Natural killer cell treated with Interleukin-12 subunit alpha and Interleukin-12 subunit beta and Interleukin-15 and Interleukin-18, amount 100 ng/mL, for 72 hours (primary cell): ENCODE results near the gene TSPAN15. TPM values are rescaled to one million over a fixed set of nuclear protein-coding genes. Genes with fewer than 3 reads are reported as not detected.
A peak's percentile ranks its signal among the peaks of the same experiment; 100 is the strongest.

Experiments
- ATAC-seq, 2 donors: fragments of 150-1000 bp; cut with Tn5 transposase in 1 of 2; sonication (Bioruptor Pico), chemical (Tn5 transposase) in 1 of 2; 2 replicates each; pipeline ENCODE4 v1.10.0; 2021
- DNase-seq: peaks from one replicate; pipeline ENCODE4 v3.0.0; 2022; ENCODE audit warnings: low spot score
- H3K27ac Mint-ChIP-seq, 2 donors: 1 replicate in 1 of 2; 2 replicates in 1 of 2; pipeline ENCODE4 v1.8.0; 2022; ENCODE audit warnings: mixed read lengths in 2 of 2, mild to moderate bottlenecking in 1 of 2, moderate library complexity in 1 of 2
- H3K27me3 Mint-ChIP-seq, 2 donors: 1 replicate in 1 of 2; 2 replicates in 1 of 2; pipeline ENCODE4 v1.8.0; 2022; ENCODE audit warnings: mixed read lengths in 2 of 2
- H3K36me3 Mint-ChIP-seq: one replicate; pipeline ENCODE4 v1.8.0; 2022; ENCODE audit warnings: mixed read lengths
- H3K4me1 Mint-ChIP-seq, 2 donors: 1 replicate in 1 of 2; 2 replicates in 1 of 2; pipeline ENCODE4 v1.8.0; 2022; ENCODE audit warnings: low read depth in 2 of 2, mixed read lengths in 2 of 2, mild to moderate bottlenecking in 1 of 2
- H3K4me3 Mint-ChIP-seq: one replicate; pipeline ENCODE4 v1.8.0; 2022; ENCODE audit warnings: mixed read lengths
- H3K9me3 Mint-ChIP-seq: 2 replicates; pipeline ENCODE4 v1.8.0; 2022; ENCODE audit warnings: mixed read lengths
- total RNA-seq, 2 donors: library from RNA; stranded (reverse); gene quantifications; one replicate each; pipeline ENCODE4 v1.2.3, GENCODE V29; 2022

The TSPAN15 gene
- total RNA-seq, 2 donors from 2014 or later = 1.2 to 1.4 TPM

DNA sequence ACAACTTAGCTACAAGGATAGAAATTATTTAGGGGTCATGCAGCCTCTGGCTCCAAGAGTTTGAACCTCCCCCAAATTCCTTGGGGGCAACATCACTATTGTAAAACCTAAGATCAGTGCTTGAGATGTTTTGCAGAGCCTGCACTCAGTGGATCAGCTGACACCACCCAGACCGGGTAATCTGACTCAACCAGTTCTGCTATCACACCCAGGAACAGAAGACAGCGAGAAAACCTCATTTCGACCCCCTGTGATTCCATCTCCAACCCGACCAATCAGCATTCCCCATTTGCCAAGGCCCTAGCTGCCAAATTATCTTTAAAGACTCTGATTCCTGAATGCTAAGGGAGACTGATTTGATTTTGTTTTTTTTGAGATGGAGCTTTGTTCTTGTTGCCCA is 39.8 kb upstream of the TSPAN15 start:
- no peak overlapping the region for H3K27ac Mint-ChIP-seq
- peak; percentile 35 for DNase-seq
- H3K27me3 Mint-ChIP-seq = no peaks in the 10 kb centered on the region
- ATAC-seq = no peak
- H3K36me3 Mint-ChIP-seq = no peaks in the 10 kb centered on the region
- H3K4me1 Mint-ChIP-seq = peaks cover 6 to 14% of the 10 kb centered on the region in 2 donors
- no peaks in the 10 kb centered on the region for H3K9me3 Mint-ChIP-seq
- H3K4me3 Mint-ChIP-seq = no peak overlapping the region

DNA sequence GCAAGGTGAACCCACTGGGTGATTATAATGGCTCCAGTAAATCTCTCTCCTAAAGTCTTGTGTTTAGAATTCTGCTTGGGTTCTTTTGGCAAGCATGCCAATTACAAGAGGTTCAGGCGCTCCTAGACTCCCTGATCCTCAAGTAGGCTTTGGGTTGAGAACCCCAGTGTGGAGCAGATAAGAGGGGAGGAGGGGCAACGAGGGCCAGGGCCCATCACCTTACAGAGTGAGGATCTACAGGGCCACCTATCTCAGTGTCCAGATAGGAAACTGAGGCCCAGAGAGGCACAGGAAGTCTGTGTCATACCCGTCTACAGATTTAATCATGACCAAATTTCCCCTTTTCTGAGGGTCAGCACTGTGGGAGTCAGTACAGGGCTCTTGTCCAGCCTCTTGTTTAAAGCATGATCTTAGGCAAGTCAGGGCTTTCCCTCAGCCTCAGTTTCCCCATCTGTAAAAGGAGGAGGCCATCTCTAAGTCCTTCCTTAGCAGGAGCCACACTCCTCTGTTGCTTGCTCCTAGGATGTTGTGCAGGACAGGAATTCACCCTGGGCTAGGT is 39.0 kb upstream of the TSPAN15 start:
- Mint-ChIP-seq H3K9me3 (no peaks in the 10 kb centered on the region), H3K27ac (no peak overlapping the region), H3K4me3 (no peak overlapping the region), H3K27me3 (no peaks in the 10 kb centered on the region), H3K4me1 (peaks cover 6 to 14% of the 10 kb centered on the region in 2 donors), H3K36me3 (no peaks in the 10 kb centered on the region)
- ATAC-seq = no peak
- peak; percentile 57 for DNase-seq

DNA sequence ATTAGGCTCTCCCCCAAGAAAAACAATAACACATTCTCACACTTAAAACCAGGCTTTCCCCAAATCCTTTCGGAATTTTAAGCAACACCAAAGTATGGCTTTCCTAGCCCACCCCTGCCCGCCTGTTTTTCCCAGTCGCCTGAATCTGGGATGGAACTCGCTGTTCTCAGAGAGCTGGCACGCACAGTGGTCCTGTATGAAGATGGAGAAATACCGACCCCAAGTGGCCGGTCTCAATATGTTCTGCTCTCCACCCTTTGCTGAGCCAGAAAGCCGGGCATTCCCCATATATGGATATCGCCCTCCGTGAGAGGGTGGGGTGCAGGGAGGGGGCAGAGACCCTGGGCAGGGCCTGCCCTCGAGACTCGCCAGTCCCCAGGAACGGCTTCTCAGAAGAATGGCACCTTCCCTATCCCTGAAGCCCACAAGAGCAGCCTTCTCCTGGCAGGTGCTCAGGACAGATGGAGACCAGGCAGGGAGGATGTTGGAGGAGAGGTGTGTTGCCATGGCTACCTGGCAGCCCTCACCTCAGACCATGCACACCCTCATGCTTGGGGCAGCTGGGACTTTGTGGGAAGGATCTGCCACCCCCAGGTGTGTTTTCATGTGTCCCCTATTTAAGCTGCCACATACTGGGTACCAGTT is 37.9 kb upstream of the TSPAN15 start:
- H3K9me3 Mint-ChIP-seq = no peaks in the 10 kb centered on the region
- H3K27me3 Mint-ChIP-seq = no peaks in the 10 kb centered on the region
- no peaks in the 10 kb centered on the region for H3K36me3 Mint-ChIP-seq
- no peak overlapping the region for H3K27ac Mint-ChIP-seq
- DNase-seq (peak; percentile 59), ATAC-seq (no peak)
- peaks cover 0 to 8% of the 10 kb centered on the region in 2 donors for H3K4me1 Mint-ChIP-seq
- H3K4me3 Mint-ChIP-seq = no peak overlapping the region

DNA sequence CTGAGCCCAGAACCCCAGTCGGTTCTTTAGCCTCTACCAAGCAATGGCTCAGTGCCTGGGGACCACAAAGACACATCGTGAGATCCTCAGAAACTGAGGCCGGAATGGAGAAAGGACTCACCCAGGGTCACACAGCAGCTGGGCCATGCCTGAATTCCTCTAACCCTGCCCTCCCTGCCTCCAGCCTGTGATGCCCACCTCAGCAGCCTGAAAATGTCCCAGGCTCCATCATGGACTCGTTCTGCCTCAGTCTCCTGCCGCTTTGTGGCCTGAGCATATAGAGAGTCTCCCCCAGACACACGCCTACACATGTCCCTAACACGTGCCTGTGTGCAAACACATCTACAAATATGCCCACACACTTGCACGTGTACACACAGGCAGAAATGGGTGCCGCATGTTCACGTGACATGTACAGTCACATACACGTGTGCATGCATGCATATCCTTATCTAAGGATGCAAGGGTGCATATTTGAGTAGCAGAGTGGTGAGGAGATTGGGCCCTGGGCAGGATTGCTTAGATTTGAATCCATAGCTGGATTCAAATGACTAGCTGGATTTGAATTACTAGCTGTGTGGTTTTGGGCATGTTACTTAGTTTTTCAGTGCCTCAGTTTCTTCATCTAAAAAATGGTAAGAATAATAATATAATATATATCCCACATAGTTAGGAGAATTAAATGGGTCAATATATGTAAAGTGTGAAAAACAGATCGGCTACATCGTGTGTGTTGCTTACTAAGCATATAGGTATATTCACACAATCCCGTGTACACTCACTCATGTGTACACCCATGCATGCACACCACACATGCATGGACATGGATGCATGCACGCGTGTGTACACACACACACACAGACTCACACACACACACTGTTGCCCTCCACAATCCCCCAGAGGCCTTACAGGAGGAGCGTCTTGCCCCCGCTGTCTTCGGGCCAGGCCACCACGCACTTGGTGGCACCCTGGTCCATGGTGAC is 36.9 kb upstream of the TSPAN15 start:
- Mint-ChIP-seq H3K27ac (no peak overlapping the region), H3K4me3 (no peak overlapping the region), H3K36me3 (no peaks in the 10 kb centered on the region), H3K4me1 (peaks cover 0 to 4% of the 10 kb centered on the region in 2 donors), H3K9me3 (no peaks in the 10 kb centered on the region), H3K27me3 (no peaks in the 10 kb centered on the region)
- DNase-seq = peak; percentile 56
- ATAC-seq = no peak

DNA sequence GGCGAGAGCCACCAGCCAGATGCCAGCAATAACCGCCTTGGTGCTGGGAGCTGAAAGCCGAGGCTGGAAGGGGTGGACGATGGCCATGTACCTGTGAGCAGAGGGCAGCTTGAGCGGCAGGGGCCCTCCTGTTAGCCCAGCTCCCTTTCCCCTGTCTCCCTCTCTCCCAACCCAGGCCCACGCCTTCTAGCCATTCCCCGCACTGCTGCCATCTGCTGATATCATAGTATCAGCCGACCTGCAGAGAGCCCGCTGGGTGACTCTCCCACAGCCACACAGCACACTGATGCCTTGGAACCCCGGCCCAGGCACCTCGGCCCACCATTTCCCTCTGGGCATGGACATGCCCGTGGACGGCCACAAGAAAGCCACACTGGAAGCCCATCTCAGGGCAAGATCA is 36.2 kb upstream of the TSPAN15 start:
- no peak for ATAC-seq
- peak; percentile 22 for DNase-seq
- no peaks in the 10 kb centered on the region for H3K9me3 Mint-ChIP-seq
- H3K27ac Mint-ChIP-seq = no peak overlapping the region
- H3K36me3 Mint-ChIP-seq = no peaks in the 10 kb centered on the region
- H3K27me3 Mint-ChIP-seq = no peaks in the 10 kb centered on the region
- peaks cover 0 to 4% of the 10 kb centered on the region in 2 donors for H3K4me1 Mint-ChIP-seq
- H3K4me3 Mint-ChIP-seq = no peak overlapping the region

DNA sequence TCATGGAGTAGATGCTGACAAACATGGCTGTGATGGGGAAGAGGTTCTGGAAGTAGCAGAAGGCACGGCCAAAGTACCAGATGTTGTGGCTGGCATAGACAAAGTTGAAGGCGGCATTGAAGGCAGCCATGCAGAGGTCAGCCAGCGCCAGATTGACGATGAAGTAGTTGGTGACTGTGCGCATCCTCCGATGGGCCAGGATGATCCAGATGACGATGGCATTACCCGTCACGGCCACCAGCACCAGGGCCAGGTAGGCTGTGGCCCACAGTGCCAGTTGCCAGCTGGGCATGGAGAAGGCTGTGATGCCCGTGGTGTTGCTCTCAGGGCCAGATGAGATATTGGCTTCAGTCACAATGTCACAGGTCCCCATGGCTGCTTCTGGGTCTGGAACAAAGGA is 35.3 kb upstream of the TSPAN15 start:
- DNase-seq = no peak
- Mint-ChIP-seq H3K27ac (no peak overlapping the region), H3K4me1 (no peaks in the 10 kb centered on the region), H3K27me3 (no peaks in the 10 kb centered on the region), H3K4me3 (no peak overlapping the region), H3K36me3 (no peaks in the 10 kb centered on the region), H3K9me3 (no peaks in the 10 kb centered on the region)
- no peak for ATAC-seq

DNA sequence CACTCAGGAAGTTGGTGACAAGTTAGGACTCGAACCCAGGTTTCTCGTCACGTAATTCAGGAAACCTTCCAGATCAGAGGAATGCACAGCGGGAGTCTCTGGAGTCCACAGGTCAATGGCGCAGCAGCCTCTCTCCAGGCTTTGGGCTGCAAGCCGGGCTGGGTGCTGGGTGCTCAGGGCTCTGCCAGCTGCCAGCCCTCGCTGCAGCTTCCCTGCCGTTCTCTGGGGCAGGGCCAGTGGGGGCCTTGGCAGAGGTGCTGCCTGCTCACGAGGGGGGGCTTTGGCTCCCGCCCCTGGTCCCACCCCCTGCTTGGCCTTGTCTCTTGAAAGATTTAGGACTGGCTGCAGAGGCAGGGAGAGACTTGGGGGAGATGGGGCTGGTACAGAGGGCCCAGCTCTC is 34.6 kb upstream of the TSPAN15 start, which contains the start of gene TACR2:
Gene TACR2, minus strand, starts transcription at position 224 of the 400 bp plus-strand sequence. CDS start 595 bp downstream, outside the sequence.
- no peaks in the 10 kb centered on the region for H3K36me3 Mint-ChIP-seq

DNA sequence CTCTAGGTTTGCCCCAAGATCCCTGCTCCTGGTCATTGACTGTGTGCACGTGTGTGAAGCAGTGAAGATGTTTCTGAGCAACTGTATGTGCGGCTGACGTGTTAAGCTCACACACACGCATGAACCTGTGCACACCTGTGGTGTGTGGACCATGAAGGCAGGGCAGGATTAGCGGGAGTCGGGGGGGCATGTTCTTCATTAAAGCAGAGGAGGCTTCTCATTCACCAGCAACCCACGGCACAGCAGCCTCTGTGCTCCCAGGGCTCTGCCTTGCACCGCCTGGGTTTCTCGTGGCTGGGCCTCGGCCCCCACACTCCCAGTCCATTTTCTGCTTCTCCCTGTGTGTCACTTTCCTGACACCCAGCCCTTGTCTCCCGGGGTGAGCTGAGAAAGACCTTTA is 33.7 kb upstream of the TSPAN15 start:
- Mint-ChIP-seq H3K27ac (no peak overlapping the region), H3K9me3 (no peaks in the 10 kb centered on the region), H3K4me1 (no peaks in the 10 kb centered on the region), H3K27me3 (peaks cover 0 to 7% of the 10 kb centered on the region in 2 donors), H3K4me3 (no peak overlapping the region), H3K36me3 (no peaks in the 10 kb centered on the region)
- ATAC-seq (no peak), DNase-seq (no peak)

More for the DNA sequence above, 34.6 kb upstream of the TSPAN15 start, which contains the start of gene TACR2:
- ATAC-seq = no peak
- DNase-seq = no peak
- H3K4me1 Mint-ChIP-seq = no peaks in the 10 kb centered on the region
- peaks cover 0 to under 1% of the 10 kb centered on the region in 2 donors for H3K27me3 Mint-ChIP-seq
- H3K27ac Mint-ChIP-seq = no peak within 1 kb of the TSS
- H3K4me3 Mint-ChIP-seq = no peak within 1 kb of the TSS
- H3K9me3 Mint-ChIP-seq = no peaks in the 10 kb centered on the region

DNA sequence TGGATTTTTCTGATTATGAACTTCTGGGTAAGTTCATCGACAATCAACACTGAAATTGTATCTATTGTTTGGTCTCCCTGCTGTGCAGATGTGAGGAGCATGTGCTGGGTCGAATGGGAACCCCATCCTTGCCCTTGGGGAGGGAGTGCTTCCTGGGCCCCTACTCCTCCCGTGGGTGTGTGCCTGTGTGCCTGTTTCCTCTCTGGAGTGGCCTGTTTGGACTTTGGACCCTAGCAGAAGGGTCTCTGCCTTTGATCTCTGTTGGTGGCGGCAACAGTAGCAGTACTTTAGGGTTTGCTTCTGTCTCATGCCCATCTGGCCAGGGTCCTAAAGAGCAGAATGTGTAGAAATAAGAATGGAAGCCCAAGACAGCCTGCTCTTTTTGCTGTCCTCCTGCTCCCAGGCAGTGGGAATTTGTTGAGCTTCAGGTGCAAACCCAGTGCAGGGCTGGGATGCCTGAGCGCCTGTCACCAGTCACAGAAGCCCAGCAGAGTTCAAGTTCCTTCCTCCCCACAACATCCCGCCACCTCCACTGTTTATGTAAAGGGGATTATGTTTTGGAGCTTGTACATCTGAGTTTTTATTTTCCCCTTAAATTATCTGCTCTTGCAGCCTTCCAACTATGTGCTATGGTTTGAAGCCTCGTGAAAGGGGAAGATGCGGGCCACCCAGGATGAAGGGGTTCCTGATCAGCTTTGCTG is 33.1 kb upstream of the TSPAN15 start:
- H3K4me1 Mint-ChIP-seq = no peaks in the 10 kb centered on the region
- DNase-seq = no peak
- no peak for ATAC-seq
- H3K27ac Mint-ChIP-seq = no peak overlapping the region
- no peaks in the 10 kb centered on the region for H3K36me3 Mint-ChIP-seq
- peaks cover 0 to 10% of the 10 kb centered on the region in 2 donors for H3K27me3 Mint-ChIP-seq
- no peak overlapping the region for H3K4me3 Mint-ChIP-seq
- H3K9me3 Mint-ChIP-seq = no peaks in the 10 kb centered on the region

DNA sequence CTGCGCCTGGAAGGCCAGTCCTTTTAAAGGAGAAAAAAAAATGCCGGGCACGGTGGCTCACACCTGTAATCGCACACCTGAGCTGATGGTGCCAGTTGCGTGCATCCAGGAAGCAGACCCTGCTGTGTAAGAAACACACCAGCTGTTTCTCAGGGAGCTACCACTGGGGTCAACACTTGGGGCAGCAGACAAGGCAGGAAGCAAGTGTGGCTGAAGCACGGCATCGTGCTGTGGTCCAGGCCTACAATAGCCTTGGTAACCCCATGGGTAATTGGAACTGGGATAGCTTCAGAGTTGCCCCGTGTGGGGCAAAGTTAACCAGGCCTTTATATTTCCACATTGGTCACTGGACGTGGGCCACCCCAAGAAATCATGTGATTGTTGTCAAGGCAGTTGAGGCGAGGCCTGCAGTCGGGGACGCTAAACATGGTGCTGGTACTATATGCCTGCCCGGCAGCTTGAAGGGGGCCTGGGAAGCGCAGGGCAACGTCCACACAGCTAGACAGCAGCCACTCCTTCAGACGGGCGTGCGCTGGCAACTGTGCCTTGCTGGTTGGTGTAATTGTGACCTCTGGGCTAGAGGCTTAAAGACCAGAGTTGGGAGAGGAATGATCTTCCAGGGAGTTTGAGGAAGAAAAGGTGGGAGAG is 32.0 kb upstream of the TSPAN15 start:
- Mint-ChIP-seq H3K4me1 (peaks cover 4 to 5% of the 10 kb centered on the region in 2 donors), H3K9me3 (no peaks in the 10 kb centered on the region), H3K36me3 (no peaks in the 10 kb centered on the region), H3K27me3 (peaks cover 6 to 10% of the 10 kb centered on the region in 2 donors), H3K4me3 (no peak overlapping the region), H3K27ac (no peak overlapping the region)
- ATAC-seq (no peak), DNase-seq (no peak)

DNA sequence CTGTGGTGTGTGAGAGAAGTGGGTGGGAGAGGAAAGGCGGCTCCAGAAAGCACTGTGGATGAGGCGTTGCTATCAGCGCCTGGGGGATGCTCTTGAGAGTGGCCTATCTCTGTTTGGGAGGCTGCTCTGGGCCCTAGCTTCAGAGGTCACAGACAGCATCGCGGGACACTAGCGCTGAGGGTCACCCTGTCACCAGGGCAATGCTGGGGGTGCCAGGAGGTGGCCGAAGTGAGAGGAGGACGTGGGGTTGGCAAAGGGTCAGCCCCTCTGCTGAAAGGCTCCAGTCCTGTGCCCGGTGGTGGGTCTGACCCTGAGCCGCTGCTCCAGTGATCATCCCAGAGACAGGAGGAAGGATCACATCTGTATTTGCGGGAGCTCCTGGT is 31.5 kb upstream of the TSPAN15 start:
- no peak overlapping the region for H3K4me3 Mint-ChIP-seq
- H3K4me1 Mint-ChIP-seq = peaks cover 5 to 7% of the 10 kb centered on the region in 2 donors
- no peak for DNase-seq

DNA sequence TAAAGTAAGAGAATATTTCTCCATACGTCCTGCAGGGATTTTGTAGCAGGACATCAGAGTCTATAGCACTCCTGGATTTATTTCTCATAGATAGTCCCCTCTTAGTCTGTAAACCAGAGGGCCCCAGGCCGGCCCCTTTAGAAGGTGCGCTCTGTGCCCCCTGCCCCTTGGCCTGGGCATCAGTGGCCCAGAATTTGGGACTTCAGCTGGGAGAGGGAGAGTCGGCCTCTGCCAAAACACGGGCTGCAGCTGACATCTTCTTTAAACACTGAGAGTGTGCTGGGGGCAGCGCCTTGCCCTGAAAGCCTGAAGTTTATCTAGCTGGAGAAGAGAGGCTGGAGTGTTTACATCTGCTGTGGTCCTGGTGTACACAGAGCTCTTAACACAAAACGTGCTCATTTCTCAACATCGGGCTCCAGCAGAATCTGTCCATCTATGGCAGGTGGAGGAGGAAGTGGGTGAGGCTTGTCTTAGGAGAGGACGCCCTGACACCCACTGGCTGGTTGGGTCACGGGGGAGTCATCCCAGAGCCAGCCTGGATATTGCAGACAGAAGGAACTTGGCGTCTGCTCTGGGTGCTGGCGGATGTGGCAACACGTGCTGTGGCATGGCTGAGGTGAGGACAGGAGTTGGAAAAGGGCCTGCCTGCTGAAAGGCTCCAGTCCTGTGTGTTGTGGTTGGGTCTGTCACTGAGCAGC is 29.5 kb upstream of the TSPAN15 start:
- ATAC-seq (no peak), DNase-seq (no peak)
- Mint-ChIP-seq H3K4me3 (no peak overlapping the region), H3K36me3 (no peaks in the 10 kb centered on the region), H3K4me1 (peaks cover 7 to 8% of the 10 kb centered on the region in 2 donors), H3K27ac (no peak overlapping the region), H3K27me3 (peaks cover 7 to 13% of the 10 kb centered on the region in 2 donors), H3K9me3 (no peaks in the 10 kb centered on the region)

More for the DNA sequence above, 31.5 kb upstream of the TSPAN15 start:
- no peak for ATAC-seq
- peaks cover 7 to 10% of the 10 kb centered on the region in 2 donors for H3K27me3 Mint-ChIP-seq
- H3K27ac Mint-ChIP-seq = no peak overlapping the region
- no peaks in the 10 kb centered on the region for H3K36me3 Mint-ChIP-seq
- H3K9me3 Mint-ChIP-seq = no peaks in the 10 kb centered on the region
